ENCODE data around the gene PKN2.

The PKN2 gene

DNA sequence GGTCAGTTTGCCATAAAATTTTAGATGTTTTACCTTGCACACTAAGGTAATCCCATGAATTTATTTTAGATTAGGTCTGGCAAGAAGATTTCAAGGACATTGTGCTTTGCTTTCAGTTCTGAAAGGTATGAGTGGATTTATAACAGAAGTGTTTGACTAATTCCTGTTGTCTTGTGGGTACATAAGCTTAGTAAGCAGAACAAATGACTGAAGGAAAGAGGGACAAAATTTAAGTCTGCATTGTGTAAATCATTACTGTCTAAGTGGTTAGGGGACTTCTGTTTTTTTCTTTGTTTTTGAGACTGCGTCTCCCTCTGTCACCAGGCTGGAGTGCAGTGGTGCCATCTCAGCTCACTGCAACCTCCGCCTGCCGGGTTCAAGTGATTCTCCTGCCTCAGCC lies 60.1 kb downstream of the PKN2 start:
- H3K4me3 ChIP-seq (ENCODE audit: low read length) = no peak overlapping the region
- TF ChIP-seq, protein P1, sequence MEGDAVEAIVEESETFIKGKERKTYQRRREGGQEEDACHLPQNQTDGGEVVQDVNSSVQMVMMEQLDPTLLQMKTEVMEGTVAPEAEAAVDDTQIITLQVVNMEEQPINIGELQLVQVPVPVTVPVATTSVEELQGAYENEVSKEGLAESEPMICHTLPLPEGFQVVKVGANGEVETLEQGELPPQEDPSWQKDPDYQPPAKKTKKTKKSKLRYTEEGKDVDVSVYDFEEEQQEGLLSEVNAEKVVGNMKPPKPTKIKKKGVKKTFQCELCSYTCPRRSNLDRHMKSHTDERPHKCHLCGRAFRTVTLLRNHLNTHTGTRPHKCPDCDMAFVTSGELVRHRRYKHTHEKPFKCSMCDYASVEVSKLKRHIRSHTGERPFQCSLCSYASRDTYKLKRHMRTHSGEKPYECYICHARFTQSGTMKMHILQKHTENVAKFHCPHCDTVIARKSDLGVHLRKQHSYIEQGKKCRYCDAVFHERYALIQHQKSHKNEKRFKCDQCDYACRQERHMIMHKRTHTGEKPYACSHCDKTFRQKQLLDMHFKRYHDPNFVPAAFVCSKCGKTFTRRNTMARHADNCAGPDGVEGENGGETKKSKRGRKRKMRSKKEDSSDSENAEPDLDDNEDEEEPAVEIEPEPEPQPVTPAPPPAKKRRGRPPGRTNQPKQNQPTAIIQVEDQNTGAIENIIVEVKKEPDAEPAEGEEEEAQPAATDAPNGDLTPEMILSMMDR (conservative IDR thresholded peaks at IDR 0.05; ENCODE audit: low read depth, low read length) = no peak
- no peak for DNase-seq (ENCODE audit: low read depth)

DNA sequence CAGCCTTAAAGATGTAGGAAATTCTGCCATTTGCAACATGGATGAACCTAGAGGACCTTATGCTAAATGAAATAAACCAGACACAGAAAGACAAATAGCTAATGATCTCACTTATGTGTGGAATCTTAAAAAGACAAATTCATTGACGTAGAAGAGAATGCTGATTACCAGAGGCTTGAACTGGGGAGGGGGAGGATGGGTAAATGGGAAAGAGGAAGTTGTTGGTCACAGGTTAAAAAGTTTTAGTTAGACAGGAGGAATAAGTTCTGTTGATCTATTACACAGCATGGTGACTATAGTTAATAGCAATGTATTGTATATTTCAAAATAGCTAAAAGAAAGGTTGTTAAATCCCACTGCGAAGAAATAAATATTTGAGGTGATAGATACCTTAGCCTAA lies 62.8 kb downstream of the PKN2 start:
- TF ChIP-seq, protein P1 (conservative IDR thresholded peaks at IDR 0.05; ENCODE audit: low read depth, low read length) = no peak
- no peak for DNase-seq (ENCODE audit: low read depth)
- H3K4me3 ChIP-seq (ENCODE audit: low read length) = no peak overlapping the region

DNA sequence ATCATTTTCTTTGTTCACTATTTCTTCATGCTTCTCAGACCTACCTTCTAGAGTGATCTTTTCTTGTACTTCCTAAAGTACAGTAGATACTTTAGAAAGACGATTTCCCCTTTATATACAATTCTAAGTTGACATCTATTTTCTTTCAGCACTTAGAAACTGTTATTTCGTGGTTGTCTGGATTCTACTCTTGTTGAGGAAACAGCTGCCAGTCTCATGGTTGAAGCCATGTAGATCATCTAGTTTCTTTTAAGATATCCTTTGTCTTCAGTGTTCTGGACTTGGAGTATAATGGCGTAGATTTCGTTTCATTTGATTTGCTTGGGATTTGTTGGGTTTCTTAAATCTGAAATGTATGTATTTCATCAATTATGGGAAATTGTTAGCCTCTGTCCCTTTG lies 67.6 kb downstream of the PKN2 start:
- DNase-seq (ENCODE audit: low read depth) = no peak
- TF ChIP-seq, protein P1 (conservative IDR thresholded peaks at IDR 0.05; ENCODE audit: low read depth, low read length) = no peak
- H3K4me3 ChIP-seq (ENCODE audit: low read length) = no peak overlapping the region

DNA sequence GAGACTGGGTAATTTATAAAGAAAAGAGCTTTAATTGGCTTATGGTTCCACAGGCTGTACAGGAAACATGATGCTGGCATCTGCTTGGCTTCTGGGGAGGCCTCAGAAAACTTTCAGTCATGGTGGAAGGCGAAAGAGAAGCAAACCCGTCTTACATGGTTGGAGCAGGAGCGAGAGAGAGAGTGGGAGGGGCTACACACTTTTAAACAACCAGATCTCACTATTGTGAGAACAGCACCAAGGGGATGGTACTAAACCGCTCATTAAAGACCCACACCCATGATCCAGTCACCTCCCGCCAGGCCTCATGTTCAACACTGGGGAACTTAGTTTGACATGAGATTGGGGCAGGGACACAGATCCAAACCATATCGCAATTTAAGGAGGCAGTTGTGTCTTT lies 69.4 kb downstream of the PKN2 start:
- no peak overlapping the region for H3K4me3 ChIP-seq (ENCODE audit: low read length)
- TF ChIP-seq, protein P1 (conservative IDR thresholded peaks at IDR 0.05; ENCODE audit: low read depth, low read length) = no peak
- DNase-seq (ENCODE audit: low read depth) = no peak

DNA sequence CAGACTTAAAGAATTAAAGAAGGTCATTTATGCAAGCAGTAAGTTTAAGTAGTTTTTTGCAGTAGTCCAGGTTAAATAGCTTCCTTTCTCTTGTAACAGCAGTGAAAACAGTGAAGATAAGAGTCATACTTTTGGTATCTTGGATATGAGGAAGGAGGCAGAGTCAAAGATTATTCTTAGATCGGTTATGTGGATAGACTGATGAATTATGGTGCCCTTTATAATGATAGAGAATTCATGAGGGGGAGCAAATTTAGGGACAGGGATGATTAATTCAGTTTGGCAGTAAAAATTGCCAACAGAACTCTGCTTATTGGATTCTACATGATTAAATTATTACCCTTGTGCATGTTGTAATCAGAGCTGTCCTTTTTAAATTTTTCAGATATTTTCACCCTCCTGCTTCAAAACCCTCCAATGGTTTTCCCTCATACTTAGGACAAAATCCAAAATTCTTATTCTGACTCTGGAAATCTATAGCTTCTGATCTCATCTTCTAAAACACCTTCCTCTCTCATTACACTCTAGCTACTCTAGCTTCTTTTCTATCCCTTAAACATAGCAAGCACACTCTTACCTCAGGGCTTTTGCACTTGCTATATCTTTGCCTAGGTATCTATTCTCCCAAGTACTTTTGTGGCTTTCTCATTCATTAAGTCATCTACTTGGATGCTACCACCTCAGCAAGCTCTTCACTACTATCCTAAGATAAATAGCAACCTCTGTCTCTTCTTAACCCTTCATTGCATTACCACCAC lies 79.8 kb downstream of the PKN2 start:
- no peak for DNase-seq (ENCODE audit: low read depth)
- TF ChIP-seq, protein P1 (conservative IDR thresholded peaks at IDR 0.05; ENCODE audit: low read depth, low read length) = no peak
- H3K4me3 ChIP-seq (ENCODE audit: low read length) = no peak overlapping the region

DNA sequence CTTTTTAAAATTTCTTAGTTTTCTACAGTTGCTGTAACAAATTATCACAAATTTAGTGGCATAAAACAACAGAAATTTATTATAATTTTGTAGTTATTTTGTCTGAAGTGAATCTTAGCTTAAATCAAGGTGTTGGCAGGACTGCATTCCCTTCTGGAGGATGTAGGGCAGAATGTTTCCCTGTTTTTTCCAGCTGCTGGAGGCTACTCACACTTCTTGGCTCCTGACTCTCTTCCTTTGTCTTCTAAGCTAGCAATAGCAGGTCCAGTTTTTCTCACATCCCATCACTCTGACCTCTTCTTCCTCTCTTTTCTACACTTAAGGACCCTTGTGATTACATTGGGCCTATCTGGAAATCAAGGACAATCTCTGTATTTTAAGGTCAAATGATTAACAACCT lies 84.1 kb downstream of the PKN2 start:
- no peak overlapping the region for H3K4me3 ChIP-seq (ENCODE audit: low read length)
- TF ChIP-seq, protein P1 (conservative IDR thresholded peaks at IDR 0.05; ENCODE audit: low read depth, low read length) = no peak
- no peak for DNase-seq (ENCODE audit: low read depth)

DNA sequence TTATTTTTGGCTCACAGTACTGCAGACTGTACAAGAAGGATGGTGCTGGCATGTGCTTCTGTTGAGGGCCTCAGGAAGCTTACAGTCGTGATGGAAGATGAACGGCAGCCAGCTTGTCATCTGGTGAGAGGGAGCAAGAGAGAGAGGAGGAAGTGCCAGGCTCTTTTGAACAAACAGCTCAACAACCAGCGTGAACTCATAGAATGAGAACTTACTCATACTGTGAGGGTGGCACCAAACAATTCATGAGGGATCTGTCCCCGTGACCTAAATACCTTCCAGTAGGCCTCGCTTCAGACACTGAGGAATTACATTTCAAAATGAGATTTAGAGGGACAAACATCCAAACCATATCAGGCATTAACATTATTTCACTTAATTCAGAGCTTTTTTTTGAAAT lies 84.7 kb downstream of the PKN2 start:
- no peak overlapping the region for H3K4me3 ChIP-seq (ENCODE audit: low read length)
- TF ChIP-seq, protein P1 (conservative IDR thresholded peaks at IDR 0.05; ENCODE audit: low read depth, low read length) = no peak
- DNase-seq (ENCODE audit: low read depth) = no peak

Data from retinal pigment epithelial cell (primary cell).